Measurements from ENCODE around the gene COPZ2.

GRCh38 chr17:48066192-48066591, 28.6 kb upstream of the COPZ2 start:
- TF ChIP-seq YY1 (IDR thresholded peaks at IDR 0.05; ENCODE audit: insufficient read depth, insufficient read length) = no peak
- TF ChIP-seq ZNF274 (IDR thresholded peaks at IDR 0.05; ENCODE audit: low read depth, low read length) = no peak

Measured in NT2/D1 (cell line).